Ishikawa (cell line): ENCODE measurements around the gene MMP26.

Experiments used
- CREB1 ChIP-seq: IDR thresholded peaks from 2 replicates; pipeline ENCODE4 v1.6.1; 2012; ENCODE audit warnings: low read depth
- MAX ChIP-seq: IDR thresholded peaks from 2 replicates; pipeline ENCODE4 v1.6.1; 2012
- TAF1 ChIP-seq: IDR thresholded peaks from 2 replicates; pipeline ENCODE4 v1.6.1; 2012; ENCODE audit warnings: low read depth, mild to moderate bottlenecking
- ZBTB7A ChIP-seq: IDR thresholded peaks from 2 replicates; pipeline ENCODE4 v1.6.1; 2012; ENCODE audit warnings: low read depth

GRCh38 chr11:4658629-4659445 is 45.7 kb upstream of the MMP26 start:
- no peak for TF ChIP-seq CREB1
- no peak for TF ChIP-seq MAX
- no peak for TF ChIP-seq ZBTB7A
- TF ChIP-seq TAF1 = no peak
